AG04450 (cell line): ENCODE measurements around the gene PAEP. TPM values are rescaled to one million over a fixed set of nuclear protein-coding genes. Genes with fewer than 3 reads are reported as not detected.

Source experiments
- CTCF ChIA-PET: fragments of 300-600, 350-600 bp; formaldehyde crosslinking; extraction: SDS; loops from one replicate; lab custom pipeline; 2022; ENCODE audit warnings: antibody characterized with exemption, inconsistent platforms; lab: Charles Lee
- POLR2A ChIA-PET: fragments of 350-600 bp; formaldehyde crosslinking; extraction: SDS; loops from one replicate; lab custom pipeline; 2021; ENCODE audit warnings: antibody characterized with exemption, inconsistent platforms; lab: Yijun Ruan, JAX
- DNase-seq: peaks from one replicate; pipeline ENCODE4 v3.0.0-alpha.2; 2011; ENCODE audit warnings: low read depth, low spot score
- H3K27ac ChIP-seq: one replicate; pipeline ENCODE4 v1.5.1; 2012; ENCODE audit warnings: low read depth, low read length, control low read depth
- H3K27me3 ChIP-seq: one replicate; pipeline ENCODE4 v1.6.0; 2012; ENCODE audit warnings: low read length; ENCODE audit not compliant: control insufficient read depth, insufficient read depth
- H3K4me3 ChIP-seq: 2 replicates; pipeline ENCODE4 v1.5.1; 2011; ENCODE audit warnings: mild to moderate bottlenecking, low read depth, low read length, control low read depth
- H3K9me3 ChIP-seq: 2 replicates; pipeline ENCODE4 v1.5.1; 2012; ENCODE audit warnings: low read length; ENCODE audit not compliant: control insufficient read depth, insufficient read depth
- CTCF ChIP-seq: IDR thresholded peaks from 2 replicates; pipeline ENCODE4 v1.5.1; 2011; ENCODE audit warnings: low read depth, low read length, control low read depth, inconsistent platforms
- polyA plus RNA-seq: library from polyadenylated mRNA; depleted of rRNA; stranded (reverse); fragments of >200 nt; gene quantifications from 2 replicates; pipeline ENCODE4 v1.2.3, GENCODE V29; 2011

Gene PAEP
- polyA plus RNA-seq, 1 experiment: not detected

- H3K4me3 ChIP-seq: no peak overlapping the region
- peaks cover 4% of the 10 kb centered on the region; the same call in 1 of the 2 replicates for H3K9me3 ChIP-seq
- TF ChIP-seq CTCF: no peak
- no peak for DNase-seq
- no peak overlapping the region for H3K27ac ChIP-seq
- CTCF ChIA-PET: no interaction called here
- H3K27me3 ChIP-seq: no peaks in the 10 kb centered on the region
- POLR2A ChIA-PET: no interaction called here
Observed at GRCh38 chr9:135612437-135612836, 50.9 kb downstream of the PAEP start.

- no peak for DNase-seq
- Histone ChIP-seq H3K9me3 (peaks cover 4% of the 10 kb centered on the region; the same call in 1 of the 2 replicates), H3K27me3 (no peaks in the 10 kb centered on the region), H3K4me3 (no peak overlapping the region), H3K27ac (no peak overlapping the region)
- ChIA-PET POLR2A (no interaction called here), CTCF (interaction anchor here (1.1 kb wide), 1 partner anchor 10 kb away, joined by 3 read pairs; no protein-coding TSS in a partner anchor)
- no peak for TF ChIP-seq CTCF
Observed at GRCh38 chr9:135612981-135613910, 51.7 kb downstream of the PAEP start.

GRCh38 chr9:135613946-135614805, 52.6 kb downstream of the PAEP start:
- no peak for DNase-seq
- peaks cover 4% of the 10 kb centered on the region; the same call in 1 of the 2 replicates for H3K9me3 ChIP-seq
- no peak overlapping the region for H3K4me3 ChIP-seq
- H3K27ac ChIP-seq: no peak overlapping the region
- ChIA-PET CTCF (interaction anchor here (1.1 kb wide), 1 partner anchor 11 kb away, joined by 3 read pairs; no protein-coding TSS in a partner anchor), POLR2A (no interaction called here)
- TF ChIP-seq CTCF: no peak
- H3K27me3 ChIP-seq: no peaks in the 10 kb centered on the region

GRCh38 chr9:135614821-135615665, 53.5 kb downstream of the PAEP start:
- no peak for DNase-seq
- no peaks in the 10 kb centered on the region for H3K27me3 ChIP-seq
- no peak overlapping the region for H3K4me3 ChIP-seq
- no peak for TF ChIP-seq CTCF
- ChIA-PET POLR2A (no interaction called here), CTCF (no interaction called here)
- H3K9me3 ChIP-seq: peaks cover 4% of the 10 kb centered on the region; the same call in 1 of the 2 replicates
- H3K27ac ChIP-seq: no peak overlapping the region
